Measurements from ENCODE around the gene HNRNPUL2. TPM values are rescaled to one million over a fixed set of nuclear protein-coding genes. Genes with fewer than 3 reads are reported as not detected.

The HNRNPUL2 gene
- total and polyA plus RNA-seq, 2 of the 4 experiments (the other 2 are of a cell fraction), result 3.9 to 30.2 TPM

- no peak overlapping the region for H2BK15ac ChIP-seq (ENCODE audit: low read depth, low read length)
- DNase-seq (no peak), ATAC-seq (ENCODE audit: low read depth) (no peak)
- ChIA-PET CTCF (interaction anchor here (0.6 kb wide), 1 partner anchor 90 kb away, joined by 3 read pairs; the partner anchor contains the start of gene NXF1), POLR2A (ENCODE audit: unreplicated experiment) (no interaction called here)
- H2BK5ac ChIP-seq (ENCODE audit: low read depth, low read length, poor library complexity, severe bottlenecking), result no peak overlapping the region
- no peak overlapping the region for H2AK9ac ChIP-seq (replicated peaks; ENCODE audit: low read depth, low read length, poor library complexity)
- H3K14ac ChIP-seq (replicated peaks; ENCODE audit: low read depth, low read length), result no peak overlapping the region
- no peak overlapping the region for H4K5ac ChIP-seq (ENCODE audit: low read depth, low read length)
- no TSS peak for BruUV-seq (replicated peaks)
- H2AFZ ChIP-seq (replicated peaks; ENCODE audit: low read length, poor library complexity), result no peak overlapping the region
- H3K4me2 ChIP-seq (ENCODE audit: low read depth, low read length), result no peak overlapping the region
- H4K8ac ChIP-seq (ENCODE audit: low read depth in 2 of 2, low read length in 2 of 2), result no peak overlapping the region
- 99% methylated on average over 8 of the region's 24 CpGs; no CpG with 5 or more reads in 1 of the 2 experiments for WGBS, 2 experiments (ENCODE audit: extremely low coverage in 2 of 2, insufficient read length in 1 of 2)
- H3K56ac ChIP-seq (ENCODE audit: extremely low read depth, insufficient read depth, low read length), result no peak overlapping the region
- no peak overlapping the region for H2BK20ac ChIP-seq (ENCODE audit: low read depth, low read length)
- no peaks in the 10 kb centered on the region for H4K20me1 ChIP-seq (ENCODE audit: insufficient read depth, low read length)
- peaks cover 4% of the 10 kb centered on the region; the same call in 1 of the 2 replicates for H3K4me1 ChIP-seq (ENCODE audit: control insufficient read depth, insufficient read depth, low read length)
- H3K4ac ChIP-seq (ENCODE audit: low read depth, low read length), result no peak overlapping the region
- intact Hi-C loops (cut with micrococcal nuclease) (no loop called here), in situ Hi-C loops (cut with MboI; ENCODE audit: low sequenced_read_pairs) (no loop called here), dilution Hi-C loops (cut with HindIII; ENCODE audit: low sequenced_read_pairs, unreplicated experiment) (no loop called here)
- no peaks in the 10 kb centered on the region for H3K9me3 ChIP-seq (ENCODE audit: control insufficient read depth, insufficient read depth, low read length)
- no peak overlapping the region for H3K23ac ChIP-seq (ENCODE audit: low read depth, low read length)
- H2AK5ac ChIP-seq (ENCODE audit: low read depth, low read length), result no peak overlapping the region
- no peak overlapping the region for H3K9ac ChIP-seq (ENCODE audit: low read depth, low read length)
- no peak overlapping the region for H4K91ac ChIP-seq (ENCODE audit: insufficient read depth, low read depth, low read length)
- no peaks in the 10 kb centered on the region for H3K27me3 ChIP-seq (ENCODE audit: control insufficient read depth, insufficient read depth, low read length)
- H2BK120ac ChIP-seq (ENCODE audit: low read depth, low read length), result no peak overlapping the region
- H3K79me1 ChIP-seq (ENCODE audit: low read depth in 1 of 2, low read length in 2 of 2), result peaks cover 28 to 61% of the 10 kb centered on the region in 2 experiments
- H3K36me3 ChIP-seq (ENCODE audit: control insufficient read depth, insufficient read depth, low read length), result peaks cover 69% of the 10 kb centered on the region
- no peak overlapping the region for H3K4me3 ChIP-seq (ENCODE audit: insufficient read depth, low read depth, low read length)
- no peak overlapping the region for H3K27ac ChIP-seq (ENCODE audit: insufficient read depth, low read length)
- 0 out of 2 replicates have a peak, but pooled peaks cover 3% of the 10 kb centered on the region for H3K9me1 ChIP-seq (ENCODE audit: insufficient read depth, low read length)
- H3K18ac ChIP-seq (ENCODE audit: low read depth, low read length), result no peak overlapping the region
- no peak for TF ChIP-seq BHLHE40 (IDR thresholded peaks at IDR 0.05; ENCODE audit: low read depth, low read length)
- no peak for TF ChIP-seq CHD1 (IDR thresholded peaks at IDR 0.05; ENCODE audit: low read depth, low read length)
- TF ChIP-seq RFX5 (IDR thresholded peaks at IDR 0.05; ENCODE audit: low read depth, low read length), result no peak
- TF ChIP-seq MXI1 (IDR thresholded peaks at IDR 0.05; ENCODE audit: borderline replicate concordance, low read depth, low read length), result no peak
- no peak for TF ChIP-seq RCOR1 (IDR thresholded peaks at IDR 0.05; ENCODE audit: insufficient replicate concordance, low read length)
- no peak for TF ChIP-seq RAD21 (IDR thresholded peaks at IDR 0.05; ENCODE audit: low read length)
- TF ChIP-seq MAZ (IDR thresholded peaks at IDR 0.05; ENCODE audit: borderline replicate concordance, low read depth, low read length), result no peak
- no peak for TF ChIP-seq MAFK (IDR thresholded peaks at IDR 0.05; ENCODE audit: low read depth, low read length)
- TF ChIP-seq, protein P1, sequence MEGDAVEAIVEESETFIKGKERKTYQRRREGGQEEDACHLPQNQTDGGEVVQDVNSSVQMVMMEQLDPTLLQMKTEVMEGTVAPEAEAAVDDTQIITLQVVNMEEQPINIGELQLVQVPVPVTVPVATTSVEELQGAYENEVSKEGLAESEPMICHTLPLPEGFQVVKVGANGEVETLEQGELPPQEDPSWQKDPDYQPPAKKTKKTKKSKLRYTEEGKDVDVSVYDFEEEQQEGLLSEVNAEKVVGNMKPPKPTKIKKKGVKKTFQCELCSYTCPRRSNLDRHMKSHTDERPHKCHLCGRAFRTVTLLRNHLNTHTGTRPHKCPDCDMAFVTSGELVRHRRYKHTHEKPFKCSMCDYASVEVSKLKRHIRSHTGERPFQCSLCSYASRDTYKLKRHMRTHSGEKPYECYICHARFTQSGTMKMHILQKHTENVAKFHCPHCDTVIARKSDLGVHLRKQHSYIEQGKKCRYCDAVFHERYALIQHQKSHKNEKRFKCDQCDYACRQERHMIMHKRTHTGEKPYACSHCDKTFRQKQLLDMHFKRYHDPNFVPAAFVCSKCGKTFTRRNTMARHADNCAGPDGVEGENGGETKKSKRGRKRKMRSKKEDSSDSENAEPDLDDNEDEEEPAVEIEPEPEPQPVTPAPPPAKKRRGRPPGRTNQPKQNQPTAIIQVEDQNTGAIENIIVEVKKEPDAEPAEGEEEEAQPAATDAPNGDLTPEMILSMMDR (conservative IDR thresholded peaks at IDR 0.05; ENCODE audit: low read depth, low read length), result no peak
- TF ChIP-seq CEBPB (IDR thresholded peaks at IDR 0.05; ENCODE audit: low read depth, low read length), result no peak
- TF ChIP-seq POLR2A (IDR thresholded peaks at IDR 0.05; ENCODE audit: low read depth, low read length), result no peak
- no peak for TF ChIP-seq FOS (IDR thresholded peaks at IDR 0.05; ENCODE audit: low read depth, low read length)
- TF ChIP-seq SMC3 (IDR thresholded peaks at IDR 0.05; ENCODE audit: low read depth, low read length), result no peak
- no peak for TF ChIP-seq NFE2L2 (IDR thresholded peaks at IDR 0.05; ENCODE audit: low read depth, low read length)
- TF ChIP-seq, protein P2, sequence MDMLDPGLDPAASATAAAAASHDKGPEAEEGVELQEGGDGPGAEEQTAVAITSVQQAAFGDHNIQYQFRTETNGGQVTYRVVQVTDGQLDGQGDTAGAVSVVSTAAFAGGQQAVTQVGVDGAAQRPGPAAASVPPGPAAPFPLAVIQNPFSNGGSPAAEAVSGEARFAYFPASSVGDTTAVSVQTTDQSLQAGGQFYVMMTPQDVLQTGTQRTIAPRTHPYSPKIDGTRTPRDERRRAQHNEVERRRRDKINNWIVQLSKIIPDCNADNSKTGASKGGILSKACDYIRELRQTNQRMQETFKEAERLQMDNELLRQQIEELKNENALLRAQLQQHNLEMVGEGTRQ (IDR thresholded peaks at IDR 0.05; ENCODE audit: low read depth, low read length), result no peak
Observed at GRCh38 chr11:62715150-62716130, 11.8 kb downstream of the HNRNPUL2 start.

Data from IMR-90 (cell line).